ENCODE measurements around the gene TTC28. TPM values are rescaled to one million over a fixed set of nuclear protein-coding genes. Genes with fewer than 3 reads are reported as not detected.
"Not testable (repeated sequence)": the region's sequence is repeated elsewhere in the genome, so short reads cannot be mapped to it uniquely, and the experiment has no call there.

Gene TTC28
- total RNA-seq, 4 donors from 2014 or later: 43.8 to 130 (median 92.0) TPM

GRCh38 chr22:28095316-28096095 lies 584.1 kb downstream of the TTC28 start:
- Histone ChIP-seq H3K4me1 (no peaks in the 10 kb centered on the region), H3K27ac (no peak overlapping the region), H3K27me3 (no peaks in the 10 kb centered on the region), H3K9me3 (no peaks in the 10 kb centered on the region), H3K36me3 (no peaks in the 10 kb centered on the region), H3K4me3 (no peak overlapping the region)
- no peak for TF ChIP-seq CTCF (IDR thresholded peaks at IDR 0.05)
- TF ChIP-seq POLR2A (IDR thresholded peaks at IDR 0.05): no peak
- no peak for DNase-seq
- intact Hi-C loops (cut with DNase I; ENCODE audit: low total_unique reads): no loop called here

- Histone ChIP-seq H3K4me1 (no peaks in the 10 kb centered on the region), H3K27ac (no peak overlapping the region), H3K4me3 (no peak overlapping the region), H3K36me3 (no peaks in the 10 kb centered on the region), H3K27me3 (no peaks in the 10 kb centered on the region), H3K9me3 (no peaks in the 10 kb centered on the region)
- DNase-seq: no peak
- intact Hi-C loops (cut with DNase I; ENCODE audit: low total_unique reads): no loop called here
- TF ChIP-seq POLR2A (IDR thresholded peaks at IDR 0.05): no peak
- no peak for TF ChIP-seq CTCF (IDR thresholded peaks at IDR 0.05)
Observed at GRCh38 chr22:28094771-28095170, 584.9 kb downstream of the TTC28 start.

DNA sequence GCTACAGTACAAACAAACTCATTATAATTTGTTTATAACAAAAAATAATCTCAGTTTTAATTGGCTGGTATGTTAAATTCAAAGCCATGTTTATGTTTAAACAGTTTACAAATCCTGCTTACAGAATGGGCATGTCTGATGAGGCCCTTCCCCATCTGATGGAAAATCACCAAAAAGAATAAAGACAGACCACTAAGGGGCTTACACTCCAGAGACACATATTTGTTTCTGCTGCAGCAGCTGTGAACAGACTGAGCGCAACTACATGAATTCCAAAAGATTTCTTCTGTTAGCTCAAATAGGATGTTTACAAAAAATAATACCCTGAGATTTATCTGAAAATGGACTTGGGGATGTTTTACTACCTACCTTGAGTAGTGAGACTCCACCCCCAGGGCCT lies 585.9 kb downstream of the TTC28 start:
- intact Hi-C loops (cut with DNase I; ENCODE audit: low total_unique reads): no loop called here
- DNase-seq: no peak
- Histone ChIP-seq H3K4me3 (no peak overlapping the region), H3K36me3 (no peaks in the 10 kb centered on the region), H3K9me3 (no peaks in the 10 kb centered on the region), H3K27ac (no peak overlapping the region), H3K4me1 (no peaks in the 10 kb centered on the region), H3K27me3 (no peaks in the 10 kb centered on the region)
- TF ChIP-seq CTCF (IDR thresholded peaks at IDR 0.05): no peak
- no peak for TF ChIP-seq POLR2A (IDR thresholded peaks at IDR 0.05)

GRCh38 chr22:28091486-28091885 lies 588.2 kb downstream of the TTC28 start:
- no peak for DNase-seq
- H3K27me3 ChIP-seq: no peaks in the 10 kb centered on the region
- no peaks in the 10 kb centered on the region for H3K4me1 ChIP-seq
- no peaks in the 10 kb centered on the region for H3K36me3 ChIP-seq
- no peaks in the 10 kb centered on the region for H3K9me3 ChIP-seq
- H3K4me3 ChIP-seq: no peak overlapping the region
- no peak overlapping the region for H3K27ac ChIP-seq
- TF ChIP-seq POLR2A (IDR thresholded peaks at IDR 0.05) (no peak), CTCF (IDR thresholded peaks at IDR 0.05) (no peak)
- intact Hi-C loops (cut with DNase I; ENCODE audit: low total_unique reads): no loop called here

DNA sequence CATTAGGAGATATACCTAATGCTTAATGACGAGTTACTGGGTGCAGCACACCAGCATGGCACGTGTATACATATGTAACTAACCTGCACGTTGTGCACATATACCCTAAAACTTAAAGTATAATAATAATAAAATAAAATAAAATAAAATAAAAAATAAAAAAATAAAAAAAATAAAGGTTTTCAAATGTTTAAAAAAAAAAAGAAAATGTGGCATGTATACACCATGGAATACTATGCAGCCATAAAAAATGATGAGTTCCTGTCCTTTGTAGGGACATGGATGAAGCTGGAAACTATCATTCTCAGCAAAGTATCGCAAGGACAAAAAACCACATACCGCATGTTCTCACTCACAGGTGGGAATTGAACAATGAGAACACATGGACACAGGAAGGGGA lies 590.1 kb downstream of the TTC28 start:
- H3K4me3 ChIP-seq; H3K4me1 ChIP-seq; DNase-seq; intact Hi-C loops (cut with DNase I; ENCODE audit: low total_unique reads); H3K36me3 ChIP-seq; H3K27me3 ChIP-seq; H3K9me3 ChIP-seq; H3K27ac ChIP-seq: not testable (repeated sequence)

All from uterus (tissue), 4 donors.